GM21526 (cell line): ENCODE measurements around the gene RIMKLA.

Source experiments
- ATAC-seq: cut with Tn5 transposase; IDR thresholded peaks from one replicate; pipeline ENCODE4 v1.9.1; 2021; ENCODE audit warnings: moderate library complexity; ENCODE audit not compliant: unreplicated experiment, low FRiP score

RIMKLA gene

GRCh38 chr1:42469727-42470126, 89.1 kb downstream of the RIMKLA start:
- ATAC-seq = no peak
